CD4-positive, alpha-beta T cell treated with Interleukin-10 for 1 hour (primary cell): ENCODE measurements around the gene TH.

Source experiments
- DNase-seq: peaks from one replicate; pipeline ENCODE4 v3.0.0-alpha.2; 2020

TH gene

GRCh38 chr11:2177076-2177475 lies 5.5 kb upstream of the TH start:
- no peak for DNase-seq

- DNase-seq, result no peak
Measured at GRCh38 chr11:2176389-2176900, 4.8 kb upstream of the TH start.

DNA sequence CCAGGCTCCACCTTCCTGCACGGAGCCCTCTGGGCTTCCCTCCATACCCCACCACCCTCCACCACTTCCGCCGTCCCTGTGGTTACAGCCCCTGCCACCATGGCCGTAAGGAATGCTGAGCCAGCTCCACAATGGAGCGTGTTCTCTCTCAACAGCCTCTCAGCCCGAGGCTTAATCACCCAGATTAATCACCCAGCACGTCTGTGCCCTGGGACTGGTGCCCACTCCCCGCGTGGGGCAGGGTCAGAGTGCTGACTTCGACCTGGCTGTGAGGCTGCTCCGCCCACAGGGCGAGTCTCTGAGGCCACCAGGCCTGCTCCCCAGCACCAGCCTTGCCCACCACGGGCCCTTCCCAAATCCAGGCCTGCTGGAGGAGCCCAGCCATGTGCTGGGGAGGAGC lies 4.0 kb upstream of the TH start:
- no peak for DNase-seq

GRCh38 chr11:2174361-2174760 lies 2.7 kb upstream of the TH start:
- no peak for DNase-seq

- no peak for DNase-seq
Measured at GRCh38 chr11:2173761-2174160, 2.1 kb upstream of the TH start.

DNA sequence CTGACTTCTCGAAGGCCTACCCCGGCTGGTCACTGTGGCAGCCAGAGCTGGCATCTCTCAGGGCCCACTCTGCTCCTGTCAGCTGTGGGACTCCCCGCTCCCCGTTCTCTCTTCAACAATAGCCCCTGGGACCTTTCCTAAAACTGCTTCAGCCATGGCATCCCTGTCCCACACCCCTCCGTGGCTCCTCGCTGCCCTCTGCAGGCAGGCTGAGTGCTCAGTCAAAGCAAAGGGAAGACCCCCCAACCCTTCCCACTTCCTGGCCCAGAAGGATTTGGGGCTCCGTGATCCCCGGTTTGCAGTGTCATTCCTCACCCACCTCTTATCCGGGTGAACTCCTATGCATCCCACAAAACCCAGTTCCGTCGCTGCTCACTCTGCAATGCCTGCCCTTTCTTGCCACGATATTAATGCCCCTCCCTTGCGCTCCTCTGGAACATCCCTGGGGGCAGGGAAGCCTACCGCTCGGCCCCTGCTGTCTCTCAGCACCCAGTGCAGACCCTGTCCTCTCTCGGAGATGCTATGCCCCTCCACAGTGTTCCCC lies 1.6 kb upstream of the TH start:
- no peak for DNase-seq

GRCh38 chr11:2172676-2173075 lies 1.1 kb upstream of the TH start:
- no peak for DNase-seq

DNA sequence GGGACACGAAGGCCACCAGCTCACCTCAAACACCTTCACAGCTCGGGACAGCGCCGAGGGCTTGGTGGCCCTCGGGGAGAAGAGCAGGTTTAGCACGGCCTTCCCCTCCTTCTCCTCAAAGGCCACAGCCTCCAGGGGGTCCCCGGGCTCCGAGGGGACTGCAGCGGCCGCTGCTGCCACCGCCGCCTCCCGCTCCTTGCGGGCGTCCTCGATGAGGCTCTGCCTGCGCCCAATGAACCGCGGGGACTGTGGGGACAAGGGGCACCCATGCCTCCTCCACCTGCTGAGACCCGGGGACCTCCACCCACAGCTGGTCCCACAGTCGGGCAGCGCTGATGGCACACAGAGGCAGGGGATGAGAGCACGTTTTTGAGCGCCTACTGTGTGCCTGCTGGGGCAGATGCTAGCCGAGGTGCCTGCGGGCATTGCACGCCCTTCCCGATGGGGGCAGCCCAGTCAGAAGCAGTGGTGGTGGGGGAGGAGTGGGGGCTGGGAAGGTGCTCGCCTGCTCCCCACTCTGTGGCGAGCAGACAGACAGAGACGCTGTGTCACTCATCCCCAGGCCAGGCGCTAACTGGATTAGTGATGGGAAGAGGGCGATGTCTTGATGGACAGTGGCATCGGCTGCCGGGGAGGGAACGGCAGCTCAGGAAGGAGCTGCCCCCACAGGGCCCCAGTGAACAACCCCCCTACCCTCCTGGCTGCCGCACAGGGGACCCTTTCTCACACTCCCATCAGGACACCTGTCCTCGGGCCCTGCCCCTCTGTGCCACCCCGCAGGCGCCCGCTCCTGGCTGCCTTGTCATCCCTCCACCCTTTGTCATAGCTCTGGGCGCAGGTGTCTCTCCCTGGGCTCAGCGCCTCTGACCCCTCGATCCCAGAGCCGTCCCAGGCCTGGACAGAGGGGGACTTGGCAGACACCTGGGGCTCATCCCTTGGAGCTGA lies 1.7 kb downstream of the TH start:
- DNase-seq, result no peak

DNA sequence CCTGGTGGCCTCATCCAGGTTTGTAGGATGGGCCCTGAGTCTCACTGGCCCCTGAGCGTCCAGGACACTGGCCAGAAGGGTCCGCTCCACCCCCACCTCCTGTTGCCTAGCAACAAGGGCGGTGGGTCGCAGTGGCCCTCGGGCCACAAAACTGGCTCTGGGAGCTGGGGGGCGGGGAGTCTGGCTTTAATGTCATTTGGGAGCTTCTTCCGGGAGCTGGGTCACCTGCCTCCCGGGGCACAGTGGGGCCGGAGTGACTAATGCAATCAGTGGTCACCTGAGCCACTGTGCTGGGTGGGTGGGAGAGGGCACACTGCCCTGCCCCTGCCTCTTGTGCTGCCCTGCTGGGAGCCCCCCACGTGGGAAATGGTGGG lies 2.6 kb downstream of the TH start:
- no peak for DNase-seq

- no peak for DNase-seq
Measured at GRCh38 chr11:2168286-2169004, 3.2 kb downstream of the TH start.

GRCh38 chr11:2167141-2168045 lies 4.2 kb downstream of the TH start:
- no peak for DNase-seq

GRCh38 chr11:2166091-2166851 lies 5.3 kb downstream of the TH start:
- DNase-seq, result peak; percentile 19

- DNase-seq, result no peak
Measured at GRCh38 chr11:2165571-2165970, 6.0 kb downstream of the TH start.

GRCh38 chr11:2164861-2165555 lies 6.6 kb downstream of the TH start:
- no peak for DNase-seq

DNA sequence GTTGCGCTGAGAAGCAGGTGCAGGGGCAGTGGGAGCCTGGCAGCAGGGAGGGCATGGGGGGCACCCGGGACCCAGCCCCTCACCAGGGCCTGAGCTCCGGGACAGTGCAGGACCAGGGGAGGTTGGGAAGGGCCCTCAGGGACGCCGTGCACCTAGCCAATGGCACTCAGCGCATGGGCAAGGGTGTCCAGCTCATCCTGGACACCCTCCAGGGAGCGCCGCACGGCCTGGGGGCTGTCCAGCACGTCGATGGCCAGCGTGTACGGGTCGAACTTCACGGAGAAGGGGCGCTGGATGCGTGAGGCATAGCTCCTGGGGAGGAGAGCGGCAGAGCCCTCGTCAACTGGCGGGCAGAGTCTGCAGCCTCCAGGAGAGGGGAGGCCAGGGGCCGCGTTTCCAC lies 7.5 kb downstream of the TH start:
- no peak for DNase-seq

GRCh38 chr11:2163428-2163978 lies 8.1 kb downstream of the TH start:
- no peak for DNase-seq

- no peak for DNase-seq
Measured at GRCh38 chr11:2160736-2161259, 10.8 kb downstream of the TH start, which contains the start of gene INS. TSS of gene INS (minus strand) at chr11:2161209. CDS start at chr11:2160971, 238 bp downstream.

GRCh38 chr11:2159536-2160413 lies 11.8 kb downstream of the TH start:
- no peak for DNase-seq

GRCh38 chr11:2158966-2159365 lies 12.6 kb downstream of the TH start:
- no peak for DNase-seq
